ENCODE data around the gene ADTRP. TPM values are rescaled to one million over a fixed set of nuclear protein-coding genes. Genes with fewer than 3 reads are reported as not detected.
A peak's percentile ranks its signal among the peaks of the same experiment; 100 is the strongest.

Gene ADTRP
- total RNA-seq, 4 donors from 2014 or later, result 0.66 to 0.92 TPM; not detected in 2

- intact Hi-C loops (cut with DNase I), result no loop called here
- WGBS, result 98% methylated on average over 2 of the region's 2 CpGs
Measured at GRCh38 chr6:11756292-11756691, 22.3 kb downstream of the ADTRP start.

GRCh38 chr6:11755725-11756124, 22.9 kb downstream of the ADTRP start:
- intact Hi-C loops (cut with DNase I), result no loop called here
- peak overlapping the region in 1 of 4 donors; percentile 49 for H3K27ac ChIP-seq (replicated peaks in 1 of 4)
- no peak overlapping the region for H3K4me3 ChIP-seq
- 95% methylated on average over 1 of the region's 1 CpG for WGBS
- no peak for DNase-seq (ENCODE audit: extremely low spot score)
- no peaks in the 10 kb centered on the region for H3K36me3 ChIP-seq
- H3K9me3 ChIP-seq, result peaks cover 0 to 5% (median 0%) of the 10 kb centered on the region in 4 donors
- TF ChIP-seq EP300 (IDR thresholded peaks at IDR 0.05), result no peak
- TF ChIP-seq POLR2A (IDR thresholded peaks at IDR 0.05; ENCODE audit: low read depth), result no peak
- no peak for TF ChIP-seq POLR2AphosphoS5 (IDR thresholded peaks at IDR 0.05)
- TF ChIP-seq CTCF (IDR thresholded peaks at IDR 0.05), result no peak
- no peaks in the 10 kb centered on the region for H3K27me3 ChIP-seq
- no peaks in the 10 kb centered on the region for H3K4me1 ChIP-seq

More at GRCh38 chr6:11756292-11756691, 22.3 kb downstream of the ADTRP start:
- no peak for DNase-seq (ENCODE audit: extremely low spot score)
- Histone ChIP-seq H3K4me3 (no peak overlapping the region), H3K36me3 (no peaks in the 10 kb centered on the region), H3K27ac (replicated peaks in 1 of 4) (no peak overlapping the region), H3K9me3 (peaks cover 0 to 5% (median 0%) of the 10 kb centered on the region in 4 donors), H3K4me1 (no peaks in the 10 kb centered on the region), H3K27me3 (no peaks in the 10 kb centered on the region)
- no peak for TF ChIP-seq CTCF (IDR thresholded peaks at IDR 0.05)
- TF ChIP-seq POLR2A (IDR thresholded peaks at IDR 0.05; ENCODE audit: low read depth), result no peak
- TF ChIP-seq POLR2AphosphoS5 (IDR thresholded peaks at IDR 0.05), result no peak
- no peak for TF ChIP-seq EP300 (IDR thresholded peaks at IDR 0.05)

- no peaks in the 10 kb centered on the region for H3K4me1 ChIP-seq
- no peaks in the 10 kb centered on the region for H3K27me3 ChIP-seq
- H3K9me3 ChIP-seq, result peaks cover 0 to 5% (median 0%) of the 10 kb centered on the region in 4 donors
- intact Hi-C loops (cut with DNase I), result no loop called here
- no peak overlapping the region for H3K4me3 ChIP-seq
- peak overlapping the region in 2 of 4 donors; percentile 1 to 49 for H3K27ac ChIP-seq (replicated peaks in 1 of 4)
- no peaks in the 10 kb centered on the region for H3K36me3 ChIP-seq
- TF ChIP-seq EP300 (IDR thresholded peaks at IDR 0.05), result no peak
- TF ChIP-seq CTCF (IDR thresholded peaks at IDR 0.05), result no peak
- TF ChIP-seq POLR2AphosphoS5 (IDR thresholded peaks at IDR 0.05), result no peak
- no peak for TF ChIP-seq POLR2A (IDR thresholded peaks at IDR 0.05; ENCODE audit: low read depth)
- WGBS, result 83% methylated on average over 7 of the region's 7 CpGs
- DNase-seq (ENCODE audit: extremely low spot score), result no peak
Measured at GRCh38 chr6:11754625-11755271, 23.9 kb downstream of the ADTRP start.

- DNase-seq (ENCODE audit: extremely low spot score), result no peak
- WGBS, result 86% methylated on average over 3 of the region's 4 CpGs
- Histone ChIP-seq H3K36me3 (no peaks in the 10 kb centered on the region), H3K27me3 (no peaks in the 10 kb centered on the region), H3K4me3 (no peak overlapping the region), H3K9me3 (peaks cover 0 to 5% (median 0%) of the 10 kb centered on the region in 4 donors), H3K4me1 (no peaks in the 10 kb centered on the region), H3K27ac (replicated peaks in 1 of 4) (no peak overlapping the region)
- intact Hi-C loops (cut with DNase I), result no loop called here
- TF ChIP-seq POLR2AphosphoS5 (IDR thresholded peaks at IDR 0.05) (no peak), EP300 (IDR thresholded peaks at IDR 0.05) (no peak), POLR2A (IDR thresholded peaks at IDR 0.05; ENCODE audit: low read depth) (no peak), CTCF (IDR thresholded peaks at IDR 0.05) (no peak)
Measured at GRCh38 chr6:11753798-11754197, 24.8 kb downstream of the ADTRP start.

Data from esophagus muscularis mucosa (tissue), 4 donors.